IMR-90 (cell line): ENCODE data around the gene ZNF365. TPM values are rescaled to one million over a fixed set of nuclear protein-coding genes. Genes with fewer than 3 reads are reported as not detected.

Experiments used
- ATAC-seq: fragments of 200-7000 bp; cut with Tn5 transposase; 2 replicates; pipeline ENCODE4 v1.9.1; 2020; ENCODE audit warnings: low read depth, mild to moderate bottlenecking, moderate library complexity
- BruUV-seq: library from RNA; stranded (reverse); fragments of 400-500 nt; replicated peaks from 2 replicates; lab custom pipeline; 2021; lab: Mats Ljungman, UMichigan
- CTCF ChIA-PET: fragments of 300-600 bp; formaldehyde crosslinking; extraction: SDS; loops from one replicate; lab custom pipeline; 2021; ENCODE audit warnings: antibody characterized with exemption; lab: Yijun Ruan, JAX
- POLR2A ChIA-PET: fragments of 300-600 bp; sonication (Branson Sonifier 250); formaldehyde crosslinking; loops from one replicate; lab custom pipeline; 2022; ENCODE audit warnings: antibody characterized with exemption; ENCODE audit not compliant: unreplicated experiment; lab: Charles Lee
- DNase-seq: peaks from one replicate; pipeline ENCODE4 v3.0.0; 2013
- H2AFZ ChIP-seq: replicated peaks from 2 replicates; pipeline ENCODE3; 2013; ENCODE audit warnings: low read length, mild to moderate bottlenecking; ENCODE audit not compliant: poor library complexity
- H2AK5ac ChIP-seq: 2 replicates; pipeline ENCODE4 v1.6.1; 2013; ENCODE audit warnings: low read depth, low read length, inconsistent platforms
- H2AK9ac ChIP-seq: replicated peaks from 2 replicates; pipeline ENCODE3; 2013; ENCODE audit warnings: mild to moderate bottlenecking, low read depth, low read length, moderate library complexity; ENCODE audit not compliant: poor library complexity
- H2BK120ac ChIP-seq: 2 replicates; pipeline ENCODE4 v1.6.1; 2013; ENCODE audit warnings: low read depth, low read length, inconsistent platforms
- H2BK15ac ChIP-seq: 3 replicates; pipeline ENCODE4 v1.6.1; 2013; ENCODE audit warnings: low read depth, low read length, inconsistent platforms
- H2BK20ac ChIP-seq: 2 replicates; pipeline ENCODE4 v1.6.1; 2013; ENCODE audit warnings: low read depth, mild to moderate bottlenecking, inconsistent platforms, low read length, moderate library complexity
- H2BK5ac ChIP-seq: 2 replicates; pipeline ENCODE4 v1.6.1; 2013; ENCODE audit warnings: mild to moderate bottlenecking, low read depth, low read length, inconsistent platforms; ENCODE audit not compliant: poor library complexity, severe bottlenecking
- H3K14ac ChIP-seq: replicated peaks from 2 replicates; pipeline ENCODE4 v1.6.1; 2013; ENCODE audit warnings: low read depth, low read length, inconsistent platforms
- H3K18ac ChIP-seq: 2 replicates; pipeline ENCODE4 v1.6.1; 2013; ENCODE audit warnings: low read depth, low read length, control low read depth
- H3K23ac ChIP-seq: 2 replicates; pipeline ENCODE4 v1.6.1; 2013; ENCODE audit warnings: low read depth, low read length, inconsistent platforms
- H3K27ac ChIP-seq: 2 replicates; pipeline ENCODE4 v1.5.1; 2013; ENCODE audit warnings: mild to moderate bottlenecking, control low read depth, low read length; ENCODE audit not compliant: insufficient read depth
- H3K27me3 ChIP-seq: 2 replicates; pipeline ENCODE4 v1.6.1; 2013; ENCODE audit warnings: low read length; ENCODE audit not compliant: control insufficient read depth, insufficient read depth
- H3K36me3 ChIP-seq: 2 replicates; pipeline ENCODE4 v1.6.1; 2013; ENCODE audit warnings: low read length, mixed read lengths; ENCODE audit not compliant: control insufficient read depth, insufficient read depth
- H3K4ac ChIP-seq: 2 replicates; pipeline ENCODE4 v1.6.1; 2013; ENCODE audit warnings: low read depth, low read length, inconsistent platforms
- H3K4me1 ChIP-seq: 2 replicates; pipeline ENCODE4 v1.6.1; 2013; ENCODE audit warnings: low read length, mixed read lengths; ENCODE audit not compliant: control insufficient read depth, insufficient read depth
- H3K4me2 ChIP-seq: 2 replicates; pipeline ENCODE4 v1.6.1; 2013; ENCODE audit warnings: low read depth, mild to moderate bottlenecking, control low read depth, low read length, moderate library complexity
- H3K4me3 ChIP-seq: 2 replicates; pipeline ENCODE4 v1.5.1; 2013; ENCODE audit warnings: low read depth, mild to moderate bottlenecking, control low read depth, low read length, moderate library complexity; ENCODE audit not compliant: insufficient read depth
- H3K56ac ChIP-seq: 2 replicates; pipeline ENCODE4 v1.6.1; 2013; ENCODE audit warnings: low read length, inconsistent platforms; ENCODE audit not compliant: insufficient read depth; ENCODE audit errors: extremely low read depth
- H3K79me1 ChIP-seq, 2 experiments: 2 replicates each; pipeline ENCODE4 v1.6.1; 2013; ENCODE audit warnings: low read length in 2 of 2, inconsistent platforms in 1 of 2, low read depth in 1 of 2
- H3K9ac ChIP-seq: 2 replicates; pipeline ENCODE4 v1.6.1; 2013; ENCODE audit warnings: low read depth, low read length, control low read depth
- H3K9me1 ChIP-seq: 2 replicates; pipeline ENCODE4 v1.6.1; 2013; ENCODE audit warnings: low read length, inconsistent platforms; ENCODE audit not compliant: insufficient read depth
- H3K9me3 ChIP-seq: 2 replicates; pipeline ENCODE4 v1.6.1; 2013; ENCODE audit warnings: low read length; ENCODE audit not compliant: control insufficient read depth, insufficient read depth
- H4K20me1 ChIP-seq: 2 replicates; pipeline ENCODE4 v1.6.1; 2013; ENCODE audit warnings: low read length, inconsistent platforms; ENCODE audit not compliant: insufficient read depth
- H4K5ac ChIP-seq: 2 replicates; pipeline ENCODE4 v1.6.1; 2013; ENCODE audit warnings: mild to moderate bottlenecking, low read depth, low read length, control low read depth
- H4K8ac ChIP-seq, 2 experiments: 2 replicates each; pipeline ENCODE4 v1.6.1; 2013; ENCODE audit warnings: low read depth in 2 of 2, low read length in 2 of 2, control low read depth in 1 of 2, inconsistent platforms in 1 of 2
- H4K91ac ChIP-seq: 2 replicates; pipeline ENCODE4 v1.6.1; 2013; ENCODE audit warnings: low read depth, low read length, inconsistent platforms; ENCODE audit not compliant: insufficient read depth
- BHLHE40 ChIP-seq: fragments of 150-350 bp; IDR thresholded peaks from 2 replicates; pipeline ENCODE4 v1.6.1; 2016; ENCODE audit warnings: mild to moderate bottlenecking, low read depth, low read length
- CHD1 ChIP-seq: IDR thresholded peaks from 2 replicates; pipeline ENCODE4 v1.6.1; 2012; ENCODE audit warnings: low read depth, low read length, improper control_type of control experiment
- FOS ChIP-seq: fragments of 150-350 bp; IDR thresholded peaks from 2 replicates; pipeline ENCODE4 v1.6.1; 2016; ENCODE audit warnings: low read depth, low read length
- MAFK ChIP-seq: IDR thresholded peaks from 2 replicates; pipeline ENCODE4 v1.6.1; 2012; ENCODE audit warnings: low read depth, low read length, improper control_type of control experiment
- MAZ ChIP-seq: IDR thresholded peaks from 2 replicates; pipeline ENCODE4 v1.6.1; 2012; ENCODE audit warnings: low read depth, mild to moderate bottlenecking, low read length, improper control_type of control experiment, moderate library complexity, borderline replicate concordance
- MXI1 ChIP-seq: IDR thresholded peaks from 2 replicates; pipeline ENCODE4 v1.6.1; 2012; ENCODE audit warnings: low read depth, mild to moderate bottlenecking, low read length, moderate library complexity, borderline replicate concordance
- NFE2L2 ChIP-seq: fragments of 150-350 bp; IDR thresholded peaks from 2 replicates; pipeline ENCODE4 v1.6.1; 2016; ENCODE audit warnings: low read depth, mild to moderate bottlenecking, low read length
- POLR2A ChIP-seq: IDR thresholded peaks from 2 replicates; pipeline ENCODE4 v1.6.1; 2012; ENCODE audit warnings: mild to moderate bottlenecking, low read depth, low read length
- RCOR1 ChIP-seq: IDR thresholded peaks from 2 replicates; pipeline ENCODE4 v1.6.1; 2012; ENCODE audit warnings: mild to moderate bottlenecking, low read length, improper control_type of control experiment; ENCODE audit not compliant: insufficient replicate concordance
- SMC3 ChIP-seq: fragments of 150-350 bp; IDR thresholded peaks from 2 replicates; pipeline ENCODE4 v1.6.1; 2016; ENCODE audit warnings: low read depth, mild to moderate bottlenecking, antibody characterized with exemption, low read length, moderate library complexity
- USF2 ChIP-seq: fragments of 150-350 bp; IDR thresholded peaks from 2 replicates; pipeline ENCODE4 v1.6.1; 2017; ENCODE audit warnings: mild to moderate bottlenecking, antibody characterized with exemption, low read length, low read depth
- dilution Hi-C: fragments of 300-500 bp; cut with HindIII; formaldehyde crosslinking; loops from one replicate; pipeline ENCODE4 v1.14.3; 2018; ENCODE audit warnings: low sequenced_read_pairs; ENCODE audit not compliant: unreplicated experiment
- in situ Hi-C: fragments of 300-500 bp; cut with MboI; formaldehyde crosslinking; loops from 3 replicates; pipeline ENCODE4 v1.14.3; 2019; ENCODE audit warnings: low sequenced_read_pairs, inconsistent platforms, mixed read lengths
- intact Hi-C: fragments of 100-400 bp; cut with micrococcal nuclease; formaldehyde crosslinking; loops from 2 replicates; pipeline ENCODE4 v1.10.0; 2022
- polyA plus RNA-seq, 3 experiments: library from polyadenylated mRNA; depleted of rRNA; stranded (reverse); fragments of >200 nt; gene quantifications; 2 replicates each; pipeline ENCODE4 v1.2.3, GENCODE V29; 2012; ENCODE audit warnings: low replicate concordance in 1 of 3
- total RNA-seq: library from RNA; depleted of rRNA; stranded (reverse); fragments of >200 nt; gene quantifications from 2 replicates; pipeline ENCODE4 v1.2.3, GENCODE V29; 2012
- TF ChIP-seq, protein P1 (sequence below): conservative IDR thresholded peaks from 2 replicates; pipeline ENCODE4 v1.5.1; 2012; ENCODE audit warnings: mild to moderate bottlenecking, low read depth, low read length, improper control_type of control experiment

Gene ZNF365
- total and polyA plus RNA-seq, 2 of the 4 experiments (the other 2 are of a cell fraction): 1.2 to 3.2 TPM

GRCh38 chr10:62332406-62332805 lies 41.8 kb upstream of the ZNF365 start:
- Histone ChIP-seq H2BK120ac (no peak overlapping the region), H3K4me3 (no peak overlapping the region), H3K27ac (no peak overlapping the region), H3K4me1 (no peaks in the 10 kb centered on the region), H3K27me3 (no peaks in the 10 kb centered on the region), H4K5ac (no peak overlapping the region), H3K4ac (no peak overlapping the region), H4K20me1 (no peaks in the 10 kb centered on the region), H3K23ac (no peak overlapping the region), H2AK5ac (no peak overlapping the region), H2AFZ (no peak overlapping the region), H4K8ac (no peak overlapping the region), H2BK20ac (no peak overlapping the region), H2AK9ac (no peak overlapping the region), H3K36me3 (no peaks in the 10 kb centered on the region), H3K4me2 (no peak overlapping the region), H2BK15ac (no peak overlapping the region), H3K9me1 (no peaks in the 10 kb centered on the region), H3K14ac (no peak overlapping the region), H4K91ac (no peak overlapping the region), H3K18ac (no peak overlapping the region), H3K9me3 (no peaks in the 10 kb centered on the region; the same call in 1 of the 2 replicates), H3K9ac (no peak overlapping the region), H3K56ac (no peak overlapping the region), H3K79me1 (no peaks in the 10 kb centered on the region), H2BK5ac (no peak overlapping the region)
- ATAC-seq (no peak), DNase-seq (no peak)
- dilution Hi-C loops: no loop called here
- intact Hi-C loops: no loop called here
- BruUV-seq: no TSS peak
- ChIA-PET POLR2A (no interaction called here), CTCF (no interaction called here)
- in situ Hi-C loops: no loop called here
- TF ChIP-seq BHLHE40: no peak
- TF ChIP-seq, protein P1, sequence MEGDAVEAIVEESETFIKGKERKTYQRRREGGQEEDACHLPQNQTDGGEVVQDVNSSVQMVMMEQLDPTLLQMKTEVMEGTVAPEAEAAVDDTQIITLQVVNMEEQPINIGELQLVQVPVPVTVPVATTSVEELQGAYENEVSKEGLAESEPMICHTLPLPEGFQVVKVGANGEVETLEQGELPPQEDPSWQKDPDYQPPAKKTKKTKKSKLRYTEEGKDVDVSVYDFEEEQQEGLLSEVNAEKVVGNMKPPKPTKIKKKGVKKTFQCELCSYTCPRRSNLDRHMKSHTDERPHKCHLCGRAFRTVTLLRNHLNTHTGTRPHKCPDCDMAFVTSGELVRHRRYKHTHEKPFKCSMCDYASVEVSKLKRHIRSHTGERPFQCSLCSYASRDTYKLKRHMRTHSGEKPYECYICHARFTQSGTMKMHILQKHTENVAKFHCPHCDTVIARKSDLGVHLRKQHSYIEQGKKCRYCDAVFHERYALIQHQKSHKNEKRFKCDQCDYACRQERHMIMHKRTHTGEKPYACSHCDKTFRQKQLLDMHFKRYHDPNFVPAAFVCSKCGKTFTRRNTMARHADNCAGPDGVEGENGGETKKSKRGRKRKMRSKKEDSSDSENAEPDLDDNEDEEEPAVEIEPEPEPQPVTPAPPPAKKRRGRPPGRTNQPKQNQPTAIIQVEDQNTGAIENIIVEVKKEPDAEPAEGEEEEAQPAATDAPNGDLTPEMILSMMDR: no peak
- TF ChIP-seq NFE2L2: no peak
- TF ChIP-seq MAZ: no peak
- TF ChIP-seq MAFK: no peak
- no peak for TF ChIP-seq FOS
- TF ChIP-seq MXI1: no peak
- no peak for TF ChIP-seq SMC3
- no peak for TF ChIP-seq RCOR1
- TF ChIP-seq POLR2A: no peak
- no peak for TF ChIP-seq CHD1
- no peak for TF ChIP-seq USF2
